ENCODE results near the gene MAP3K15.
A peak's percentile ranks its signal among the peaks of the same experiment; 100 is the strongest.

The MAP3K15 gene

DNA sequence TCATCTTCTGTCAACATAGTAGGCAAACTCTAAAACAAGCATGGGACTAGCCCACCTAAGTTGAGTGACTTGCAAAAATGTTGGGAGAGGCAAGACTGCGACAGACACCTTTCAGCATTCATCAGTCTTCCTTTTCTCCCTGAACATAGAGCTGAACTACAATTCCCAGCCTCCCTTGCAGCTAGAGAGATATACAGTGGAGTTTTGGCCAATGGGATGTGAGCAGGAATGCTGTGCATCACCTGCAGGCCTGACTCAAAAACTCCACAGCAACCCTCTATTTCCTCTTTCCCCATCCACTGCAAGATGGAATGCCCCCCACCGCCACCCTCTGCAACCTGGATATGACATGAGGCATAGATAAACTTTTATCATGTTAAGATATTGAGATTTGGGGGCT is 105.0 kb downstream of the MAP3K15 start:
- DNase-seq (ENCODE audit: low read depth in 1 of 2, low spot score in 1 of 2), result no peak

- DNase-seq (ENCODE audit: low read depth in 1 of 2, low spot score in 1 of 2), result no peak
Measured at GRCh38 chrX:19403696-19404095, 111.6 kb downstream of the MAP3K15 start.

DNA sequence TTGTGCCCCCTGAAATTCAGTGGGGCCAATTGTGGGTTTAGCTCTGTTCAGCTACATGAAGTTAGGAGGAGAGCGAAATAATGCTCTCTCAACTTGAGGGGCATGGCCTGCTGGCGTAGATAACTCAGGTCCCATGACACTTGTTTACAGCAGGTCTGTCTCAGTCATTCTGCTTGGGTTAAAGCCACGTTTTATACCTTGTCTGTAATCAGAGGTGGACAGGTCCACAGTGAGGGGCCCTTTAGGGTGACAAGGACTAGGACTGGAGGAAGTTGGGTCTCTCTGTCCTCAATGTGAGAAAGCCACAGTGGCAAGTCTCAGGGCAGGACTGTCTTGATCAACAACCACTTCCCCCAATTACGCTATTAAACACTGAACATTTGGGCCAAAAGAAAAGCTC is 122.6 kb downstream of the MAP3K15 start:
- DNase-seq (ENCODE audit: low read depth in 1 of 2, low spot score in 1 of 2), result no peak

- DNase-seq (ENCODE audit: low read depth in 1 of 2, low spot score in 1 of 2), result no peak
Measured at GRCh38 chrX:19392078-19392477, 123.2 kb downstream of the MAP3K15 start.

GRCh38 chrX:19389227-19389845 is 126.0 kb downstream of the MAP3K15 start:
- no peak for DNase-seq (ENCODE audit: low read depth in 1 of 2, low spot score in 1 of 2)

DNA sequence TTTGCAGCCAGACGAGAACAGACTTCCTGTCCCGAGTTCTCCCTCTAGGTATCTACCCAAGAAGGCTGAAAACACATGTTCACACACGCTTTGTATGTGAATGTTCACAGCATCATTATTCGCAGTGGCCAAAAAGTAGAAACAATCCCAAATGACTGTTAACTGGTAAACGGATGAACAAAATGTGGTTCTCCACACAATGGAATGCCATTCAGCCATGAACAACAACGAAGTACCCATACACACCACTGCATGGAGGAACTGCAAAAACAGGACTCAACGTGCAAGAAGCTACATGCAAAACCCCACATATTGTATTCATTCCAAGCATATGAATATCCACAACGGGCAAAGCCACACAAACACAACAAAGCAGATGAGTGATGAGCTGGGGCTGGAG is 126.6 kb downstream of the MAP3K15 start:
- no peak for DNase-seq (ENCODE audit: low read depth in 1 of 2, low spot score in 1 of 2)

DNA sequence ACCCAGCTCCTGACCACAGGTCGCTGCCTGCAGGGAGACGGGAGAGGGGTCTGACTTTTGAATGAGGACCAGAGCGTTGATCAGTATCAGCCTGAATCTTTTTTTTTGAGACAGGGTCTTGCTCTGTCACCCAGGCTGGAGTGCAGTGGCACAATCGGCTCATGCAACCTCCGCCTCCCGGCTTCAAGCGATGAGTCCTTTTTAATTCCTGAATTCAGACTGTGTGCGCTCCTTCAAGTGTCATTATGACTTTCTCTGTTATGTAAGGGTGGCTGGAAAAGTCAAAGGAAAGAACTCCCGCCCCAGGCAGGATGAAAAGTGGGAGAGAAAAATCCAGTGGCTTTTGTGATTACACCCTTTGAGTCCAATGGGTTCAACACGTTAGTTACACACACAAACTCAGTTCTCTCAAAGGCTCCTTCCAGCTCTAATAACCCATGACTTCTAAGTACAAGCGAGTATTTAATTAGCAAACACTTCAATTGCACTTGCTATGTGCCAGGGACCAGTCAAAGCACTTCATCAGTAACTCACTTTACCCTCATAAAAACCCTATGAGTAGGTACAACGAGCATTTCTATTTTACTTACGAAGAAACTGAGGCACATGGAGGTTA is 127.1 kb downstream of the MAP3K15 start:
- no peak for DNase-seq (ENCODE audit: low read depth in 1 of 2, low spot score in 1 of 2)

DNA sequence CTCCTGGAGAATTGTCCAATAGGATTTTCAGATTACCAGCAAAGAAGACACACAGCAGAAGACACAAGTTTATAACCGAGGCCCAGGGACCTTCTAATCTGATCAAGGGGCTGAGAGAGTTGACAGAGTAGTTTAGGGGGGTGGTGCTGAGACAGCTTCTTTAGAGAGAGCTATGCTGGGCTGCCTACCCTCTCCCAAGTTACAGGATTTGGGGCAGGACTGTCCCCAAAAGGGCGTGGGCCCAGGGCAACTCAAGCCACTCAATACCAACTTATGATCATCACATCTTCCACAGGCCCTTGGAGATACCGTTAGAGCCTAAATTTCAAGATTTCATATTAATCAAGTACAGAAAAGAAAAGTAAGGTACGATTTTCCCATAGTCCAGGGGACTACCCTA is 128.6 kb downstream of the MAP3K15 start:
- no peak for DNase-seq (ENCODE audit: low read depth in 1 of 2, low spot score in 1 of 2)

DNA sequence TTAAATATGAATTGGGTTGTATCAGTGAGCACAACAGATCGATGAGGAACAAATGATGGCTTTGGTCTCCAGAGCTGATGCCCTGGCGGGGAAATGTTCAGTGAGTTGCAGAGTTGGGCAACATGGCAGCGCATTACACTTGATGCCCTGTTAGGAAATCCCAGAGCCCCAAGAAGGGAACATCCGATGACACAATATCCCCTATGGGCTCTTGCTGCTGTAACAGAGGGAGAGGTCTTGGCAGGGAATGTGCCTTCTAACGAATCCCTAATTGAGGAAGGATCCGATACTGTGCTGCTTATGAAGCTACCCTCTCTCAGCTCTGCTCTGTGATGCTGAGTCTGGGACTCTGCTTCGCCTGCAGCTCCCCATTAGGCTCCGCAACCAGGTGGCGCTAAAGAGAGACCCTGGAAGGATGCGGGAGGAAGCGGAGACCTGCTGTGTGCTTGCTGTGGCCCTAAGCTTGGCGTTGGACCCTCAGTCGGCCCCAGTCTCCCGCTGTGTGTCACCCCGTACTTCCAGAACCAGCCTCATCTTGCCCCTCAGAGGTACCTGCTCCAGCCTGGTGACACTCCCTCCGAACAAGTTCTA is 132.7 kb downstream of the MAP3K15 start:
- DNase-seq (ENCODE audit: low read depth in 1 of 2, low spot score in 1 of 2), result peak; percentile 1 to 33

GRCh38 chrX:19381326-19381725 is 134.0 kb downstream of the MAP3K15 start:
- no peak for DNase-seq (ENCODE audit: low read depth in 1 of 2, low spot score in 1 of 2)

GRCh38 chrX:19377799-19378198 is 137.5 kb downstream of the MAP3K15 start:
- no peak for DNase-seq (ENCODE audit: low read depth in 1 of 2, low spot score in 1 of 2)

- DNase-seq (ENCODE audit: low read depth in 1 of 2, low spot score in 1 of 2), result no peak
Measured at GRCh38 chrX:19375546-19375945, 139.8 kb downstream of the MAP3K15 start.

DNA sequence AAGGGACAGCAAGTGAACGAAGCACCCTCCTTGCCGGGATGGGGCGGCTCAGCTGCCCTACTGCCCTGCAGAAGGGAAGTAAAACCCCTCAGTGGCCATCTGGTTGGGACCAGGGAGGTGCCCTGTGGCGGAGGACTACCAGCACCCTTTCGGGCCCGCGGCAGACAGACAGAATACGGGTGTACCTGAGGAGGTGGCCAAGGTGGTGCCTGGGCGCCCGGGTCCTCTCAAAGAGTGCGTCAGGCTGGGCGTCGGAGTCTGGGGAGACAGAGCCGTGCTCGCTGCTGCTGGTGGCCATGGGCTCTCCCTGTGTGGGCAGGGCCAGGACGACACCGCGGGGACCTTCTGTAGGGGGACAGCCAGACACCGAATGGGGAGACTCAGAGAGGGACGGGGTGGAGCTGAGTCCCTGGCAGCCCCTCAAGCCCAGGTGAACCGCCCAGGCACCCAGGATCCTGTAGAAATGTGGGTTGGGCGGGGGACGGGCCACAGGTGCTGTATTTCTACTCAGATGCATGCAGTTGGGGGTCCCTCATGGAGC is 141.9 kb downstream of the MAP3K15 start:
- no peak for DNase-seq (ENCODE audit: low read depth in 1 of 2, low spot score in 1 of 2)

DNA sequence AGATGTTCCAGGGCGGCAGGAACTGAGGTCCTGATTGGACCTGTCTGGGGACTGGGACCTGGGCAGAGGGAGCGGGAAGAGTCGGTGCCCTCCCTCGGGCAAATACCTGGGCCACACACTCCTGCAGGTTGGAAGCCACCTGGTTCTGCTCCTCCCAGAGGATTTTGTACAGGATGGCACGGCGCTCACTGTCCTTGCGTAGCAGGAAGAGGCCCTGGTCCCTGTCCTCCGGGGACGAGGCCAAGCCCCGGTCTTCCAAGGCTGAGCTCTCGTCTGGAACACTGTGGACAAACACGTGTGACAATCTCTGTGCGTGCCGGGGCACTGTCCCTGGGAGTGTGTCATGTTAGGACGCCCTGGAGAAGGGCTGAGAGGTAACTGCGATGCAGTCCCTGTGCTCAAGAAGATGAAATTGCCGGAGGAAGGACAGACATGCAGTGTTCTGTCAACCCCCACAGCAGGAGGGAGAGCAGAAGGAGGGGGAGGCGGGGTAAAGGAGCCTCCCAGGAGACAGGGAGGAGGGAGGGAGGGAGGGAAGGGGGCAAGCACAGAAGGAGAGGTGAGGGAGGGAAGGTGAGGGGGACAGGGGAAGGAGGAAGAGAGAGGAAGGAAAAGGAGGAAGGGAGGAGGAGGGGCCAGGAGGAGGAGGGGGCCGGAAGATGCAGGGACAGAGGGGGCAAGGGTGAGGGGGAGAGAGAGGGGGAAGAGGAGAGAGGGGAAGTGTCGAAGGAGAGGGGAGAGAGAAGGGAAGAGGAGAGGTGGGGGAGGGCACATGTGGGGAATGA is 142.6 kb downstream of the MAP3K15 start:
- no peak for DNase-seq (ENCODE audit: low read depth in 1 of 2, low spot score in 1 of 2)

- peak; percentile 29 to 56 for DNase-seq (ENCODE audit: low read depth in 1 of 2, low spot score in 1 of 2)
Measured at GRCh38 chrX:19372170-19372546, 143.2 kb downstream of the MAP3K15 start.

GRCh38 chrX:19370061-19370460 is 145.2 kb downstream of the MAP3K15 start:
- DNase-seq (ENCODE audit: low read depth in 1 of 2, low spot score in 1 of 2), result no peak

DNA sequence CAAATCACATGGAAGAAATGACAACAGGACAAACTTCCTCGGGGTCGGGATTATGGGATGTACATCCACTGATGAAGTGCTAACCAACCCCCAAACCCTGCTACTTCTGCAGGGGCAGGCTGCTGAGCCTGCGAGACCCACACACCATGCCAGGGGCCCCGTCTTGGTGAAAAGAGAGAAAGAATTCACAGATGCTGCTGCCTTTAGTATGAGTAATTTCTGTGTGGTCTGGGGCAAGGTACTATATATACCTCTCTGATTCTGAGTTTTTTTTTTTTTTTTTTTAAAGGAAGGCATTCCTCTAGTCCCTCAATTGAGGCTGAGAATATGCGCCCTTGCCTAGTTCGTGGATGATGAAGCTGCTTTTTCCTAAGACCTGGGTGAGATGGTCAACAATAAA is 146.7 kb downstream of the MAP3K15 start:
- DNase-seq (ENCODE audit: low read depth in 1 of 2, low spot score in 1 of 2), result no peak

DNA sequence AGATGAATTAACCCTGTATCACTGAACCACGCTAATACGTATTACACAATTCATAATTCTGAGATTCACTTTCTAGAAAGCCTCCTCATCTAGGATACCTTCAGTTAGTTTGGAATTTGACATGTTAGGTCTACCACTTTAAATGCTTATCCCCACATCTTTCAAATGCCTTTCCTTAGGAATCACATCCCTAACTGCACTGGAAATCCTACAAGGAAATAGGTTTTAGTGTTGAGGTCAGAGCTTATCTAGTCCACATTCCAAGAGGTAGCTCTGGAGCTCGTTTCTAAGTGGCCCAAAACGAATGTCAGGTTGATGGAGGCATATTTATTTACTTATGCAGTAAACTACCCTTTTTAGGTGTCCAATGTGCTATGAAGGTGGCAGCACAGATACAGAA is 153.6 kb downstream of the MAP3K15 start:
- no peak for DNase-seq (ENCODE audit: low read depth in 1 of 2, low spot score in 1 of 2)

GRCh38 chrX:19360903-19361302 is 154.4 kb downstream of the MAP3K15 start:
- no peak for DNase-seq (ENCODE audit: low read depth in 1 of 2, low spot score in 1 of 2)

DNA sequence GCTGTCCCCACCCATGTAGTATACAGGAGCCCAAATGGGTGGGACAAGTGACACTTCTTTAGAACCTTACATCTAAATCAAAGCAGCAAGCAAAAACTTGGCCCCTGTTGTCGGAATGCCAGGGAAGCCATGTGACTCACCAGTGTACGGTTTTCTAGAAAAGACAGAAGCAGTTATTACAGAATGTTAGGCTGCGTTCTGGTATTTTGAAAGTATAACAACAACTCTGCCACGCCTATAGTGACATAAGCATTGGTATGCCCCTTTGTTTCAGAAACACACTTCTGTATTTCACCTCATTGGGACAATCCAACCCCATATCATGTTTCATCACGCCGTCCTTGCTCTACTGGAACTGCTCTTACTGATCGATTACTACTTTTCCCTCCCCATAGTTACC is 156.8 kb downstream of the MAP3K15 start:
- no peak for DNase-seq (ENCODE audit: low read depth in 1 of 2, low spot score in 1 of 2)

GRCh38 chrX:19354625-19355024 is 160.7 kb downstream of the MAP3K15 start:
- no peak for DNase-seq (ENCODE audit: low read depth in 1 of 2, low spot score in 1 of 2)

GRCh38 chrX:19350941-19351384 is 164.3 kb downstream of the MAP3K15 start:
- DNase-seq (ENCODE audit: low read depth in 1 of 2, low spot score in 1 of 2), result no peak

Data from activated CD4-positive, alpha-beta T cell treated with anti-CD3 and anti-CD28 coated beads, Interleukin-2, amount 50 U/mL, for 24 hours (primary cell).